ENCODE data around the gene LY6G6F.

Gene LY6G6F

DNA sequence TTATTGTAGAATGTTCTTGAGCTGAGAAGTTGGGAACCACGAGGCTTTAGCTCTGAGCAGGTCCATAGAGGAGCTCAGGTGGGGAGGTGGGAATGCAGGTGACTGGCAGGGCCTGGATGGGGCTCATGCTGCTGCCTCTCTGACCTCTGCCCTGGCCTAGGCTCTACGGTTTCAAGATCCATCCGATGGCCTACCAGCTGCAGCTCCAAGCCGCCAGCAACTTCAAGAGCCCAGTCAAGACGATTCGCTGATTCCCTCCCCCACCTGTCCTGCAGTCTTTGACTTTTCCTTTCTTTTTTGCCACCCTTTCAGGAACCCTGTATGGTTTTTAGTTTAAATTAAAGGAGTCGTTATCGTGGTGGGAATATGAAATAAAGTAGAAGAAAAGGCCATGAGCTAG lies 37.0 kb upstream of the LY6G6F start, which contains the start of gene LY6G5B:
Gene LY6G5B, plus strand, starts transcription at position 301 of the 400 bp plus-strand sequence. CDS start 975 bp downstream, outside the sequence.
- peak in 1 of 10 donors; percentile 31 for DNase-seq
- intact Hi-C loops (cut with DNase I), result no loop called here

GRCh38 chr6:31676322-31676903 lies 30.3 kb upstream of the LY6G6F start:
- intact Hi-C loops (cut with DNase I), result no loop called here
- peak in 1 of 10 donors; percentile 21 for DNase-seq

DNA sequence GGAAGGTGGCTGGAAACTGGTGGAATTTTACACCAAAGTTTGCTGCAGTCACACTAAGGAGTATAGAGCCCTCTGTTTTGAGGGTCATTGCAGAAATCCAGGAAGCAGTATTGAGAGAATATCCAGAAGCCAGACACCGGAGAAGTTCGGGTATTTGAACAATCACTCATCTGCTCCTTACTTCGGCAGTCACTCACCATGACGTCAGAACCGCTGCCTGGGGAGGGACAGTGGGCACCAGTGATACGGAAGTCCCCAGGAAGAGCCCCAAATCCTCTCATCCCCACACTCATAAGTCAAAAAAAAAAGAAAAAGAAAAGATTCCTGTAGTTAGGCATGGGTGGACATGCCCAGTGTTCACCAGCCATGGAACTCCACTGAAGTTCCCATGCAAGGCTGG lies 29.8 kb upstream of the LY6G6F start:
- intact Hi-C loops (cut with DNase I), result no loop called here
- peak in 1 of 10 donors; percentile 1 for DNase-seq

GRCh38 chr6:31677955-31678354 lies 28.7 kb upstream of the LY6G6F start:
- intact Hi-C loops (cut with DNase I), result no loop called here

GRCh38 chr6:31680226-31681134 lies 26.2 kb upstream of the LY6G6F start, which contains the start of gene LY6G5C:
Gene LY6G5C (minus strand): TSS chr6:31681067. CDS start chr6:31680373, 694 bp downstream.
- intact Hi-C loops (cut with DNase I), result loop anchor here (2.0 to 5.0 kb wide), 2 partner anchors 154 to 272 kb away; no protein-coding TSS in a partner anchor
- peak; percentile 65 to 97 (median 81) for DNase-seq

More at GRCh38 chr6:31677955-31678354, 28.7 kb upstream of the LY6G6F start:
- DNase-seq, result no peak

DNA sequence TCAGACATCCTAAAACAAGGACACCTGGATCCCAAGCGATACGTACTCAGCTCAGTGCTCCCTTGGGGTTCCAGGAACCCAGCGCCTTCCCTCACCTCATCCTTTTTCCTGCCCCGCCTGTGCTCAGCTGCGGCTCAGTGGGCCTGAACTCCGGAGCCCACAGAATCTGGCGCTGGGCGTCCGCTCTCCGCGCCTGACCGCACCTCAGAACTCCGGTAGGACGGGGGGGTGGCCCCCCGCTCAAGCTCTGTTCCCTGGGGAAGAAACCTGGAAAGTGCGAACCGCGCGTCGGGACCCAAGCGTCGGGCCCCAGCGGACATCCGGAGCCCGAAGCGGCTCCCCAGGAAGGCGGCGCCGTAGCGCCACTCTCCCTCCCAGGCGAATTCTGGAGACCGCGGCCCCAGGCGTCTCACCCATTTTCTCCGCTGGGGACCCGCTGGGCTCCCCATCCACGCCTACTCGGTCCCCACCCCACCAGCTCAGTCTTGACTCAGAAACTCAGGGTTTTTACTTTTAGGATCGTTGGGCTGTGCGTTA lies 25.5 kb upstream of the LY6G6F start:
- peak in 8 of 10 donors; percentile 22 to 92 (median 52) for DNase-seq
- intact Hi-C loops (cut with DNase I), result loop anchor here (2.0 to 5.0 kb wide), 2 partner anchors 154 to 271 kb away; no protein-coding TSS in a partner anchor

GRCh38 chr6:31683591-31683990 lies 23.1 kb upstream of the LY6G6F start:
- intact Hi-C loops (cut with DNase I), result loop anchor here (5.0 kb wide), 1 partner anchor 269 kb away; no protein-coding TSS in a partner anchor
- DNase-seq, result no peak

DNA sequence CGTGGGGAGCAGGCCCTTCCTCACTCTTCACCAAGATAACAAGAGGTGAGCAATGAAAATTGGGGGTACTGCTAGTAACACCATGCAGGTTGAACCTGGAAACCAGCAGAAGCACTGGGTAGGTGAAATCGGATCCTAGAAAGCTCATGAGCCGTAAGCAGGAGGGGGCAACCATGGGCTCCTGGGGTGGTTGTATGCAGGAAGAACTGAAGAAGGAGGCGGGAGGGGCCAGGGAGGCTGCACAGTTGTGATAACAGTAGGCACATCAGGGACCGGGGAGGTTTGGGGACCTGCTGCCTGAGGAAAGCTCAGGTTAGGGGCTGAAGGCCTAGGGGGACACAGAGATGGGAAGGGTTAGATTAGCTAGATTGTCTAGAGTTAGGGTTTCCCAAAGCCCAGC lies 20.2 kb upstream of the LY6G6F start:
- peak in 1 of 10 donors; percentile 35 for DNase-seq
- intact Hi-C loops (cut with DNase I), result no loop called here

DNA sequence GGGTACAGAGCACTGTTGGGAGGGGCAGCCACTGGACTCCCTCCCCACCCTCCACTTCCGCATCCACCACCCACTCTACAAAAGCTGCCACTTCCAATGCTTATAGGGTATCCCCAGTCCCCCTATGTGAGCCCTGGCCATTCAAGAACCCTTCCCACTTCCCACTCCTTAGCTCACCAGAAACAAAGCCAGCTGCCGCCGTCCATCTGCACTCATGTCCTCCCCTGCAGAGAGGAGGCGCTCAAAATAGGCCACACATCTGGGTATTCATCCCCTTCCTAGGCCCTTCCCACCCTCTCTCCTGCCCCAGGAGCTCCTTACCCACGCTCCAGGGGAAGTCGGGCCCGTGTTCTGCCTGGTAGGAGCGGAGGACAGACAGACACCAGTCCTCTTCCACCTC lies 19.3 kb upstream of the LY6G6F start:
- DNase-seq, result peak in 1 of 10 donors; percentile 57
- intact Hi-C loops (cut with DNase I), result no loop called here

GRCh38 chr6:31687860-31688693 lies 18.6 kb upstream of the LY6G6F start:
- DNase-seq, result peak in 1 of 10 donors; percentile 63
- intact Hi-C loops (cut with DNase I), result no loop called here

GRCh38 chr6:31689249-31690110 lies 17.2 kb upstream of the LY6G6F start:
- peak in 1 of 10 donors; percentile 43 for DNase-seq
- intact Hi-C loops (cut with DNase I), result no loop called here

DNA sequence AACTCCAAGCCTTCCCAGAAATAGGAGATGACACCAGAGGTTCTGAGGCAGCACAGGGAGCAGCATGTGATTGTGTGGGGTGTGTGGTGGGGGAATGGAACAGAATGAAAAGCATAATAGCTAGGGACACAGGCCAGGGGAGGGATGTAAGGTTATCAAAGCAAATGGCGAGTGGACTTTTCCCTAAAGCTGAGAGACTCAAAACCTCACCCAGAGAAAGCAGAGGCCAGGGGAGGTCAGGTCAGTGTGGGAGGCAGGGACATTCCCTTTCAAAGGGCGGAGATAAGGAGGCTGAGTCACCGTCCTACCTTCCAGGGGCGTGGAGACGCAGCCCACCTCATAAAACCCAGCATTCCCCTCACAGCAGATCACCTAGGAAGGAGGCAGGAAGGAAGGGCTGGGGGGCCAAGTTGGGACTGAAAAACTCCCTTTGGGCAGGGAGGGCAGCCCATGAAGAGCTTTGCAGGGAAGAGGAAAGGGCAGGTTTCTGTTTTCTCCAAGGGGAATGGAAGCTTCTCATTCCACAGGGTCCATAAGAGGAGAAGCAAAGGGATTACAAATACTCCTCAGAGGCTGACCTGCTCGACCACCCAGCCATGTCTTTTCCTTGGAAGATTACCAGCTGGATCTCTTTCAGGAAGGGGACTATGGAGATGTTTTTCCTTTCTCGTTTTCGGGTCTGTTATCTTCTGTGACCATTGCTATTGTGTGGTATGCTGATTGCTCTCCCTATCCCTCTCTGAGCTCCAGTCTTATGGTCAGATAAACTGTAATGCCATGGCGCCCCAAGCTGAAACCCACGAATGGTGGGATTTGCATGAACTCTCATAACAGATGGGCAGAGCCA lies 16.2 kb upstream of the LY6G6F start:
- intact Hi-C loops (cut with DNase I), result no loop called here
- DNase-seq, result no peak

- DNase-seq, result peak in 2 of 10 donors; percentile 6 to 22
- intact Hi-C loops (cut with DNase I), result no loop called here
These were observed 15.6 kb upstream of the LY6G6F start for GRCh38 chr6:31691078-31691463.

DNA sequence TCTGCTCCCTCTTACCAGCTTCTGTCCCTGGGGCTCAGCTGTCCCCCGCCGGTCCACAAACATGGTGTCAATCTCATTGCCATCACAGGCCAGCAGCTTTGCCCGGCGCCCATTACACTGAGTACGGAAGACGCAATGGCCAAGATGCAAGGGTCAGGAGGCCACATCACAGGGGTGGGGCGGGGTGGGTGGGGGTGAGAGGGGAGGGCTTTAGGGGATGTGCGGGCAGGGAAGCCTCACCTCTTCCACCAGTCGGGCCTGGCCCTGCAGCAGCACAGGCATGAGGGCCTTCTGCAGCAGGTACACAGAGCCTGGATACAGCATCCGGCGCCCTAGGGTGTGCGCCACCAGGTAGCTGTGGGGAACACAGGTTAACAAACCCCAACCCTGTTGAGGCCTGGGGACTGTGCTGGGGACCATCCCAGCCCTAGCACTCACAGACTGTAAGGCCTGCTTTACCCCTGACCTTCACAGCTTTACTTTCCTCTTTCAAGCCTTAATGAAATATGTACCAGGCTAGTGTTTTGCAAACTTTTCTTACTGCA lies 15.0 kb upstream of the LY6G6F start:
- DNase-seq, result peak in 2 of 10 donors; percentile 34 to 35
- intact Hi-C loops (cut with DNase I), result no loop called here

DNA sequence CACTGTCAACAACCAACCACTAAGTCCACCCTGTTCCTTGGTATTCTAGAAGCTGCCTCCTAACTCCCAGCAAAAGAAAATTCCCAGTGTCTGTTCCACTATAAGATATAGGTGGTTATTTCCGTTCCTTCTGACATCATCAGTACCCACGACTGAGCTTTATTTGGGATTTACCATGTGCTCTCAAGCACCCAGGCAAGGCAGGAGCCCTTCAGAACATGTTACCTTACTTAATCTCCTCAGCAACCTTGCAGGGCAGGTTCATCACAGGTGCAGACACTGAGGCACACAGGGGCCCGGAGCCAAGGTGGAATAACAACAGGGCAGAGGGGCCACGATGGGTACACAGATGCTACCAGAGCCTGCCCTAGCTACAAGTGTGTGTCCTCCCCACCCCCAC lies 14.3 kb upstream of the LY6G6F start:
- intact Hi-C loops (cut with DNase I), result no loop called here
- DNase-seq, result peak in 1 of 10 donors; percentile 12

- peak in 2 of 10 donors; percentile 23 to 73 for DNase-seq
- intact Hi-C loops (cut with DNase I), result no loop called here
These were observed 13.8 kb upstream of the LY6G6F start for GRCh38 chr6:31692886-31693285.

GRCh38 chr6:31693535-31693934 lies 13.1 kb upstream of the LY6G6F start:
- intact Hi-C loops (cut with DNase I), result no loop called here
- peak in 2 of 10 donors; percentile 19 to 43 for DNase-seq

DNA sequence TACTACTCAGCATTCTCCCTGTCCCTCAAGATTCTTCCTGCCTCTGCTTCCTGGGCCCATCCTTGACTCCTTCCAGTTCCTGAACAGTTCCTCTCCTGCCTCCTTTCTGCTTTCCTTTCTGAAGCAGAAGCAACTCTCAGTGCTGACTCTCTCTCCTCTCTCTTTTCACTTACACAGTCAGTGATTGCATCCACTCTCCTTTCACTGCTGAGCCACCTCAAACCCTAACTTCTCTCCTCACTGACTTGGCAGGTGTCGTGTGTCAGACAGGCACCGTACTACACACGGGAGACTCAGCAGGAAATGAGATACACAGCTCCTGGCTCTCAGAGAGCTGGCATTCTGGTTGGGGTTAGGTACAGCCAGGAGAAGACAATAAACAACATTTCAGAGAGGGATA lies 9.1 kb upstream of the LY6G6F start:
- peak in 1 of 10 donors; percentile 20 for DNase-seq
- intact Hi-C loops (cut with DNase I), result no loop called here

All from posterior cingulate gyrus (tissue), 11 donors.